ENCODE results near the gene ISG20L2. TPM values are rescaled to one million over a fixed set of nuclear protein-coding genes. Genes with fewer than 3 reads are reported as not detected.

The ISG20L2 gene
- total RNA-seq, 1 donor from 2014 or later = 28.3 TPM

GRCh38 chr1:156744344-156744743 lies 15.8 kb upstream of the ISG20L2 start:
- intact Hi-C loops (cut with DNase I) = no loop called here
- ATAC-seq (no peak), DNase-seq (no peak)
- Histone ChIP-seq H3K4me3 (no peak overlapping the region), H3K27me3 (no peaks in the 10 kb centered on the region), H3K27ac (no peak overlapping the region), H3K36me3 (peaks cover 25% of the 10 kb centered on the region), H3K4me1 (peaks cover 39% of the 10 kb centered on the region), H3K9me3 (no peaks in the 10 kb centered on the region)
- no peak for TF ChIP-seq CTCF (IDR thresholded peaks at IDR 0.05)

- DNase-seq (no peak), ATAC-seq (no peak)
- Histone ChIP-seq H3K27me3 (no peaks in the 10 kb centered on the region), H3K27ac (no peak overlapping the region), H3K4me1 (peaks cover 32% of the 10 kb centered on the region), H3K4me3 (no peak overlapping the region), H3K36me3 (peaks cover 25% of the 10 kb centered on the region), H3K9me3 (no peaks in the 10 kb centered on the region)
- no peak for TF ChIP-seq CTCF (IDR thresholded peaks at IDR 0.05)
- intact Hi-C loops (cut with DNase I) = no loop called here
Observed at GRCh38 chr1:156743367-156744302, 15.1 kb upstream of the ISG20L2 start.

- DNase-seq (no peak), ATAC-seq (no peak)
- Histone ChIP-seq H3K4me1 (peaks cover 23% of the 10 kb centered on the region), H3K9me3 (no peaks in the 10 kb centered on the region), H3K4me3 (no peak overlapping the region), H3K36me3 (peaks cover 26% of the 10 kb centered on the region), H3K27me3 (no peaks in the 10 kb centered on the region), H3K27ac (no peak overlapping the region)
- no peak for TF ChIP-seq CTCF (IDR thresholded peaks at IDR 0.05)
- intact Hi-C loops (cut with DNase I) = no loop called here
Observed at GRCh38 chr1:156742801-156743200, 14.2 kb upstream of the ISG20L2 start.

DNA sequence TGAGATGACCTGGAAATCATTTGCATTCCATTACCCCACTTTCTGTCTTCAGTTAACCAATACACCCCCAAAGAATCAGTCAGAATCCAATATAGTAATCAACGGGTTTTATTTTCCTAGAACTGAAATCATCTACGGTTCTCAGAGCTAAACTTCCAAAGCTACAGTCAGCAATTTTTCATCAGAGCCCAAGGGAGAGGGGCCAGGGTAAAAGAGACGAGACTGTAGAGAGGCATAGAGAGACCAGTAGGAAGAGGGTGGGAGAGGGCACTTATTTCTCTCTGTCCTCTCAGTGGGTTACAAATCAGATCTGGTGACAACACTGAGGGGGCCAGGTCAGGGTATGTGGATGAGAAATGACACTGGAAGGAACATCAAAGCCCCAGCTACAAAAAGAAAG lies 13.5 kb upstream of the ISG20L2 start:
- Histone ChIP-seq H3K27me3 (no peaks in the 10 kb centered on the region), H3K27ac (peak overlapping the region; percentile 83), H3K4me3 (peak overlapping the region; percentile 40), H3K4me1 (peaks cover 17% of the 10 kb centered on the region), H3K36me3 (peaks cover 33% of the 10 kb centered on the region), H3K9me3 (no peaks in the 10 kb centered on the region)
- ATAC-seq (no peak), DNase-seq (no peak)
- intact Hi-C loops (cut with DNase I) = no loop called here
- no peak for TF ChIP-seq CTCF (IDR thresholded peaks at IDR 0.05)

DNA sequence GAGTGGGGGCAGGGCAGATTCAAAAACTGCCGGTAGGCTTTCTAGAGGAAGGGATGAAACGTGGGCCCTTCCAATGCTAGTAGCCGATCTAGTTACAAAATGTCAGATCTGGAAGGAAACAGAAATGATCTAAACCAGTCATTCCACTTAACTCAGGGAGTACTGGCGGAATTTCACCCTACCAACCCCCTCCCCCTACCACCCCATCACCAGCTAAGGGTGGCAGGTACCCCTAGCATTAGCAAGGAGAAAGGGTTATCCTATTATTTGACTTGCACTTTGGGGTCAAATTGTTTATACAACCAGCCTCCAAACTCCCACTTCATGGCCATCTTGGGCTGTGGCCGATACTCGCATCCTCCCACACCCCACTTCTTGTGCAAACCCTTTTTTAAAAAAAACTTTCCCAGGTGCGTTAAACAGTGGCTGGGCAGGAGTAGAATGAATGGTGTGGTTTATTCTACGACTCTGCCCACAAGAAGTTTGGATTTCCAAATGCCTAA lies 13.0 kb upstream of the ISG20L2 start:
- DNase-seq = no peak

More for the DNA sequence above, 13.0 kb upstream of the ISG20L2 start:
- peak overlapping the region; percentile 40 for H3K4me3 ChIP-seq
- TF ChIP-seq CTCF (IDR thresholded peaks at IDR 0.05) = no peak
- no peak for ATAC-seq
- peaks cover 17% of the 10 kb centered on the region for H3K4me1 ChIP-seq
- intact Hi-C loops (cut with DNase I) = no loop called here
- H3K9me3 ChIP-seq = no peaks in the 10 kb centered on the region
- H3K27me3 ChIP-seq = no peaks in the 10 kb centered on the region
- H3K27ac ChIP-seq = peak overlapping the region; percentile 83
- peaks cover 38% of the 10 kb centered on the region for H3K36me3 ChIP-seq
